ENCODE measurements around the gene CD3E. TPM values are rescaled to one million over a fixed set of nuclear protein-coding genes. Genes with fewer than 3 reads are reported as not detected.

CD3E gene
- total RNA-seq, 1 experiment from 2014 or later, result not detected

GRCh38 chr11:118304227-118304567 lies 333 bp upstream of the CD3E start:
- Mint-ChIP-seq H3K27me3 (ENCODE audit: low read depth) (peaks cover 38% of the 10 kb centered on the region), H3K4me3 (no peak overlapping the region), H3K27ac (no peak overlapping the region), H3K4me1 (peaks cover 3 to 4% of the 10 kb centered on the region in 2 experiments), H3K36me3 (ENCODE audit: insufficient read depth in 1 of 3, low read depth in 3 of 3) (no peaks in the 10 kb centered on the region), H3K9me3 (no peaks in the 10 kb centered on the region)
- DNase-seq, result no peak
- H3K27ac ChIP-seq (ENCODE audit: insufficient read length, low read depth, low read length), result no peak overlapping the region
- no peak overlapping the region for H3K56ac ChIP-seq (ENCODE audit: insufficient read length, low read depth, low read length)
- H2BK120ac ChIP-seq (ENCODE audit: low read depth, low read length, poor library complexity, severe bottlenecking), result no peak overlapping the region
- no peak overlapping the region for H2AFZ ChIP-seq (ENCODE audit: low read length)
- H3K23ac ChIP-seq (ENCODE audit: insufficient read length, low read depth, low read length), result no peak overlapping the region
- no peaks in the 10 kb centered on the region for H3K9me3 ChIP-seq (ENCODE audit: control insufficient read depth, low read depth, low read length)
- no CpG with 5 or more reads among the region's 1 CpG for WGBS (ENCODE audit: extremely low coverage, insufficient read length, low lambda C conversion rate)
- H2BK12ac ChIP-seq (ENCODE audit: insufficient read length, low read depth, low read length), result no peak overlapping the region
- no peak overlapping the region for H4K5ac ChIP-seq (ENCODE audit: insufficient read length, low read depth, low read length)
- no peak for TF ChIP-seq CTCF (conservative IDR thresholded peaks at IDR 0.05)
- no peak overlapping the region for H3K14ac ChIP-seq (ENCODE audit: insufficient read depth, low read length)
- H3K4ac ChIP-seq (ENCODE audit: low read depth, low read length), result no peak overlapping the region
- H3K4me2 ChIP-seq (ENCODE audit: insufficient read depth, insufficient read length, low read length), result no peak overlapping the region
- H2BK20ac ChIP-seq (ENCODE audit: low read depth, low read length, poor library complexity, severe bottlenecking), result no peak overlapping the region
- H3K79me1 ChIP-seq (ENCODE audit: insufficient read depth, low read depth, low read length, poor library complexity, severe bottlenecking), result no peaks in the 10 kb centered on the region
- H3K23me2 ChIP-seq (ENCODE audit: insufficient read length, low read depth, low read length, poor library complexity, severe bottlenecking), result no peaks in the 10 kb centered on the region
- H3K79me2 ChIP-seq (ENCODE audit: insufficient read depth, low read length), result no peaks in the 10 kb centered on the region
- no peaks in the 10 kb centered on the region for H3K27me3 ChIP-seq (ENCODE audit: insufficient read depth, low read length)
- H2BK15ac ChIP-seq (ENCODE audit: low read depth, low read length), result no peak overlapping the region
- no peak overlapping the region for H3T11ph ChIP-seq (ENCODE audit: low read length)
- no peak overlapping the region for H4K8ac ChIP-seq (replicated peaks; ENCODE audit: insufficient read length, low read depth, low read length)
- no peaks in the 10 kb centered on the region for H3K4me1 ChIP-seq (ENCODE audit: insufficient read depth, low read length)
- H3K9ac ChIP-seq (ENCODE audit: extremely low read depth, insufficient read length, low read length), result no peak overlapping the region
- H3K18ac ChIP-seq (ENCODE audit: insufficient read length, low read depth, low read length), result no peak overlapping the region
- H4K91ac ChIP-seq (ENCODE audit: insufficient read length, low read depth, low read length), result no peak overlapping the region
- no peak overlapping the region for H2BK5ac ChIP-seq (ENCODE audit: insufficient read length, low read length)
- H2AK5ac ChIP-seq (ENCODE audit: insufficient read length, low read length), result no peak overlapping the region
- no peaks in the 10 kb centered on the region for H4K20me1 ChIP-seq (ENCODE audit: control insufficient read depth, insufficient read depth, insufficient read length)

Measured in H9 (cell line).